Heart right ventricle (tissue), 16 donors: ENCODE measurements around the gene LZTS2. TPM values are rescaled to one million over a fixed set of nuclear protein-coding genes. Genes with fewer than 3 reads are reported as not detected.
A peak's percentile ranks its signal among the peaks of the same experiment; 100 is the strongest.

Source experiments
- ATAC-seq, 8 donors: fragments of 200-7000 bp; cut with Tn5 transposase; one replicate each; pipeline ENCODE4 v1.9.1; 2020; ENCODE audit warnings: mild to moderate bottlenecking in 8 of 8, moderate library complexity in 8 of 8, moderate number of reproducible peaks in 1 of 8
- DNase-seq, 2 donors: peaks; one replicate each; pipeline ENCODE4 v3.0.0-alpha.2; 2020
- H3K27ac ChIP-seq, 10 donors: fragments of 200-600 bp; sonication (generic) in 2 of 10; one replicate each; pipeline versions ENCODE4 v1.5.0 to v1.8.0; 2020 to 2022; ENCODE audit warnings: mild to moderate bottlenecking in 3 of 10
- H3K27me3 ChIP-seq, 7 donors: fragments of 200-600 bp; one replicate each; pipeline ENCODE4 v1.8.0; 2021 to 2022; ENCODE audit warnings: mild to moderate bottlenecking in 2 of 7
- H3K36me3 ChIP-seq, 9 donors: fragments of 200-600 bp; sonication (generic) in 1 of 9; one replicate each; pipeline versions ENCODE4 v1.5.0 to v1.8.0; 2020 to 2022; ENCODE audit warnings: mild to moderate bottlenecking in 2 of 9
- H3K4me1 ChIP-seq, 9 donors: fragments of 200-600 bp; sonication (generic) in 1 of 9; one replicate each; pipeline versions ENCODE4 v1.5.0 to v1.8.0; 2020 to 2022; ENCODE audit warnings: mild to moderate bottlenecking in 4 of 9
- H3K4me3 ChIP-seq, 10 donors: fragments of 200-600 bp; sonication (generic) in 2 of 10; one replicate each; pipeline versions ENCODE4 v1.5.0 to v1.8.0; 2020 to 2022; ENCODE audit warnings: mild to moderate bottlenecking in 7 of 10, moderate library complexity in 2 of 10
- H3K9me3 ChIP-seq, 11 donors: fragments of 200-600 bp in 10 of 11; sonication (generic) in 2 of 11; one replicate each; pipeline versions ENCODE4 v1.5.0 to v1.8.0; 2013 to 2022; ENCODE audit warnings: mild to moderate bottlenecking in 2 of 11, control low read depth in 1 of 11, moderate library complexity in 1 of 11
- WGBS, 2 donors: extraction: QIAGEN DNeasy Blood & Tissue Kit; methylation state at CpG; one replicate each; pipeline ENCODE4 v1.1.7; 2013; ENCODE audit warnings: inconsistent platforms in 1 of 2; 5-methylcytosine and 5-hydroxymethylcytosine counted together
- intact Hi-C, 10 donors: fragments of 100-400 bp; cut with DNase I; formaldehyde crosslinking; loops; one replicate each; pipeline versions ENCODE4 v1.11.1 to v1.14.2; 2022
- polyA plus RNA-seq, 2 donors: library from polyadenylated mRNA; stranded (reverse); fragments of 200-250 nt; gene quantifications; one replicate each; pipeline ENCODE4 v1.2.3, GENCODE V29; 2013
- total RNA-seq, 10 donors: library from RNA; stranded (reverse); fragmentation: NEBNext Ultra II Directional in 3 of 10; extraction: Animal tissue kit (Norgen Biotek cat#: 25700) in 3 of 10; gene quantifications; one replicate each; pipeline versions ENCODE4 v1.2.1 to v1.2.4, GENCODE V29; 2021 to 2023
- TF ChIP-seq, protein P1 (sequence below), 9 donors: fragments of 200-600 bp; sonication (generic) in 2 of 9; IDR thresholded peaks; one replicate each; pipeline versions ENCODE4 v1.5.0 to v1.8.0; 2021 to 2022; ENCODE audit warnings: antibody characterized with exemption in 9 of 9, mild to moderate bottlenecking in 5 of 9, moderate library complexity in 1 of 9
- donor health status: Arrhythmogenic right ventricular cardiomyopathy.
- donor health status: ischemic (EF 13 %, LVEDD 7.1; RV severe dilation, severe dysfunction).
- donor health status: healthy with polysubstance abuse.
- donor health status: DM: no; HTN: yes; CAD: no.
- donor health status: DM: no; HTN: no; CAD: no.
- donor health status: ischemic (EF 25% LVEDD 6.9; RV normal size, moderate dysfunction).
- donor health status: ischemic (EF 25% LVEDD 5.7; RV mildly dilated, moderate dysfunction).
- donor health status: healthy.
- donor health status: DM: yes; HTN: yes; CAD: no.
- donor health status: Ischemic cardiomyopathy.
- donor health status: ischemic (EF 35%, LVEDD 5.7; RV mildly dilated, moderate dysfunction).
- donor health status: nonischemic (EF 11% LVEDD 7.7; RV severe dilation, severe dysfunction).
- donor health status: DM: yes; HTN: yes; CAD: no.
- donor health status: PGD.
- donor health status: ischemic (EF 29% LVEDD 5.4; RV normal size, mild dysfunction).
- donor health status: nonischemic (EF 23%, LVEDD 6.1; RV moderate dilation, normal function).

Gene LZTS2
- total and polyA plus RNA-seq, 12 donors, result 28.6 to 73.7 (median 41.7) TPM

DNA sequence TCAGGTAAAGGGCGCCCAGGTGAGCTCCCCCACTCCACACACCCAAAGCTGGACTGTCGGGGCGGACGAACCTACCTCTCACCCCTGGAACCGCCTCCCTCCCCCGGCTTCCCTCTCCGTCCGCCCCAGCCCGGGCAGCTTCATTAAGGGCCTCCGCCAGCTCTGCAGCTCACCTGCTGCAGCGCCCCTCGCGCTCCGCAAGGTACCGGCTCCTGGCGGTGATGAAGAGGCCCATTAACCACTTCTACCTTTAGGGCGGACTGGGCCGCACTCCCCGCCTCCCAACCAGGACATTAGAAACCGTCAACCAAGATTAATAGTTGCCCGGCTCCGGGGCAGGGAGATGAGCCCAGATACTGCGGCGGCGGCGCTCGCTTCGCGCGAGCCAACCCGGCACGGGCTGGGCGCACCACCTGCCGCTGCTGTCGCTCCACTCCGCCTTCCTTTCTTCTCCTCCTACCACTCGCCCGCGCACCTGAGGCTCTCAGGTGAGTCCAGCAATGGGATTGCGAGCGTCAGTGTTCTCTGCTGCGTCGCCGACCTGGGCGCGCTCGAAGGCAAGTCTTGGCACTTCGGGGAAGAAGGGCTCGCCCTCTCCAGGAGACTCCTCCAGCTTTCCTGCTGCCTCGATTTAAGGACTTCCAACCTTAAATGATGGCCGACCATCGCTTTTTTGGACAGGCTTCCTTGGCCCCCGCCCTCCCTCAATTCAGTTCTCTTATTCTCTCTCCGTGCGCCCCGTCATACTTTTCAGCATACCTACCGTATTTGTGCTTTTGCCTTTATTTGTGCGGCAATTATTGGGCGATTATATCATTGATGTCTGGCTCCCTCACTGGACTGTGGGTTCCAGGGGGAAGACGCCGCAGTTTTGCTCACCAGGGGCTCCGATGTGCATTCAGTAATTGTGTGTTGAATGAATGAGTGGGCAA, 48.6 kb downstream of the LZTS2 start:
- H3K27ac ChIP-seq, result no peak overlapping the region
- intact Hi-C loops, result loop anchor here in 2 of 10 donors (10.0 kb wide), 2 partner anchors 87 to 97 kb away; partner anchors contain the start of gene TLX1 (in 1 of the 2)
- H3K4me1 ChIP-seq, result peaks cover 0 to 21% (median 9%) of the 10 kb centered on the region in 9 donors
- TF ChIP-seq, protein P1, sequence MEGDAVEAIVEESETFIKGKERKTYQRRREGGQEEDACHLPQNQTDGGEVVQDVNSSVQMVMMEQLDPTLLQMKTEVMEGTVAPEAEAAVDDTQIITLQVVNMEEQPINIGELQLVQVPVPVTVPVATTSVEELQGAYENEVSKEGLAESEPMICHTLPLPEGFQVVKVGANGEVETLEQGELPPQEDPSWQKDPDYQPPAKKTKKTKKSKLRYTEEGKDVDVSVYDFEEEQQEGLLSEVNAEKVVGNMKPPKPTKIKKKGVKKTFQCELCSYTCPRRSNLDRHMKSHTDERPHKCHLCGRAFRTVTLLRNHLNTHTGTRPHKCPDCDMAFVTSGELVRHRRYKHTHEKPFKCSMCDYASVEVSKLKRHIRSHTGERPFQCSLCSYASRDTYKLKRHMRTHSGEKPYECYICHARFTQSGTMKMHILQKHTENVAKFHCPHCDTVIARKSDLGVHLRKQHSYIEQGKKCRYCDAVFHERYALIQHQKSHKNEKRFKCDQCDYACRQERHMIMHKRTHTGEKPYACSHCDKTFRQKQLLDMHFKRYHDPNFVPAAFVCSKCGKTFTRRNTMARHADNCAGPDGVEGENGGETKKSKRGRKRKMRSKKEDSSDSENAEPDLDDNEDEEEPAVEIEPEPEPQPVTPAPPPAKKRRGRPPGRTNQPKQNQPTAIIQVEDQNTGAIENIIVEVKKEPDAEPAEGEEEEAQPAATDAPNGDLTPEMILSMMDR (IDR thresholded peaks at IDR 0.05), result no peak
- no peak overlapping the region for H3K4me3 ChIP-seq
- ATAC-seq, result no peak
- no peak for DNase-seq
- no peaks in the 10 kb centered on the region for H3K36me3 ChIP-seq
- peaks cover 12 to 67% (median 50%) of the 10 kb centered on the region in 7 donors for H3K27me3 ChIP-seq
- H3K9me3 ChIP-seq, result no peaks in the 10 kb centered on the region
- WGBS, 2 donors, result 10 to 16% methylated on average over 62 of the region's 62 CpGs

DNA sequence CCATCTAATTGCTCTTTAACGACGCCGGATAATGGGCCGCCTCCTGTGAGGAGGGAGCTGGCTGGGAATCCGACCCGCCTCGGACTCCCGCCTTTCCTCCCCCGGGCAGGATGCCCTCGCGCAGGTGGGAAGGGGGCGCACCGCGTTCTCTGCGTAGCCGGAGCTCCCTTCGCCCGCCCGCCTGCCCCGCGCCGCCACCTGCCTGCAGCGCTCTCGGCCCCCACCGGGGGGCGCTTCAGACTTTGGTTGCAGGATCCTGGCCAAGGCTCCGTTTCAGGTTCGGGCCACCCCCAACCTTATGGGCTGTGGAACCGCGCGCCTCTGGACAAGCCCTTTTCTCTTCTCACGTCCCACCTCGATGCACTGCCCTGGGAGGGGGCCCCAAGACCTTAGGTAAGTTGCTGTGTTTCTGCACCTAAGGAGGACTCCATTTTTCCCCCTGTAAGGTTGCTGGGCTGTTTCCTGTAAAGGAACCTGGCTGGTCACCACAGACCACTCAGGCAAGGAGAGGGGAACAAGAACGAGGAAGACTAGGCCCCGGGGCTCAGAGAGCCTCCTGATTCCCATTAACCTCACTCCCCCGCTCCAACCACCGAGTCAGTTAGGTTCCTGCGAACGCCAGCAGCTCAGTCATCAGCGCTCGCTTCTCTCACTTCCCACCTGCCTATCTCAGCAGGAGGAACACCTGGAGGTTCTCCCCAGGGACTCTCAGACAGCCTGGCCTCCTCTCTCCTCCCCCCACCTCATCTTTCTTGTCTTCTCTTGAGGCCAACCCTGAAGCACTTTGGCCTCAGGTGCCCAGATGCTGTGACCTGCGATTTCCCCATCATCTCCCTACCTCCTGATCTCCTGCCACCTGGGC, 50.8 kb downstream of the LZTS2 start:
- no peak overlapping the region for H3K27ac ChIP-seq
- H3K4me3 ChIP-seq, result peak overlapping the region in 4 of 10 donors; percentile 12 to 26 (median 19)
- ATAC-seq, result peak in 7 of 8 donors; percentile 35 to 67 (median 56)
- peaks cover 0 to 17% (median 8%) of the 10 kb centered on the region in 9 donors for H3K4me1 ChIP-seq
- H3K9me3 ChIP-seq, result no peaks in the 10 kb centered on the region
- TF ChIP-seq, protein P1 (IDR thresholded peaks at IDR 0.05), result peak; percentile 52 to 88 (median 81)
- peak; percentile 47 to 60 for DNase-seq
- H3K27me3 ChIP-seq, result peaks cover 12 to 63% (median 50%) of the 10 kb centered on the region in 7 donors
- WGBS, 2 donors, result 10 to 12% methylated on average over 42 of the region's 42 CpGs
- intact Hi-C loops, result loop anchor here in 1 of 10 donors (10.0 kb wide), 1 partner anchor 94 kb away; no protein-coding TSS in a partner anchor
- H3K36me3 ChIP-seq, result no peaks in the 10 kb centered on the region

DNA sequence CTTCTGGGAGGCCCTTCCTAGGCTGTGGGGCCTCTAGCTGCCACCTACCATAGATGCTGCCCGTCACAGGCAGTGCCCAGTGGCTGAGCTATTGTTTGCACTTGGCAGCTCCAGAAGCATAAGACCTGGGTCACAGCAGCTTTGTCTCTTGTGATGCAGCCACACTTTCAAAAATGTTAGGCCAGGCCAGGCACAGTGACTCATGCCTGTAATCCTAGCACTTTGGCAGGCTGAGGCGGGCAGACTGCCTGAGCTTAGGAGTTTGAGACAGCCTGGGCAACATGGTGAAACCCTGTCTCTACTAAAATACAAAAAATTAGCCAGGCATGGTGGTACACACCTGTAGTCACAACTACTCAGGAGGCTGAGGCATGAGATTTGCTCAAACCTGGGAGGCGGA, 52.7 kb downstream of the LZTS2 start:
- H3K36me3 ChIP-seq, result no peaks in the 10 kb centered on the region
- H3K27me3 ChIP-seq, result peaks cover 12 to 44% (median 39%) of the 10 kb centered on the region in 7 donors
- H3K27ac ChIP-seq, result peak overlapping the region in 3 of 10 donors; percentile 33 to 62 (median 35)
- H3K4me1 ChIP-seq, result peaks cover 0 to 14% (median 8%) of the 10 kb centered on the region in 9 donors
- DNase-seq (no peak), ATAC-seq (peak in 6 of 8 donors; percentile 36 to 86 (median 78))
- intact Hi-C loops, result loop anchor here in 1 of 10 donors (10.0 kb wide), 1 partner anchor 93 kb away; no protein-coding TSS in a partner anchor
- no peaks in the 10 kb centered on the region for H3K9me3 ChIP-seq
- no peak overlapping the region for H3K4me3 ChIP-seq
- 91 to 97% methylated on average over 3 of the region's 3 CpGs for WGBS, 2 donors
- TF ChIP-seq, protein P1 (IDR thresholded peaks at IDR 0.05), result no peak

DNA sequence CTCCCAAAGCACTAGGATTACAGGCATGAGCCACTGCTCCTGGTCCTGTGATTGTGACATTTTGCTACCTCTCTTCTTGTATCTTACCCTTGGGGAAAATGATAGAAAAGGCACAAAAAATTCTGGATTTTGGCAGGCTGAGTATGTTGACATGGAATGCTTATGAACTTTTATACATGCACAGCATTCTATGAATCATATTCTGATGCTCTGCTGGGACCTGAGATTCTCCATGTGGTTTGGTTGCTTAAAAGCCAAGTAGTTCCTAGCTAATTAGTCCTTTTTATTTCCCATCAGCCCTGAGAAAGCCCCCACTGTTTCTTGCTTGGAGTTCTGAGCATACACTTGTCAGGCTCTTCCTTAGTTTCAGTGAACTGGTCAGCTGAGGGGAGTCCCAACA, 53.9 kb downstream of the LZTS2 start:
- Histone ChIP-seq H3K27me3 (peaks cover 5 to 32% (median 27%) of the 10 kb centered on the region in 7 donors), H3K36me3 (no peaks in the 10 kb centered on the region), H3K4me3 (no peak overlapping the region), H3K9me3 (no peaks in the 10 kb centered on the region), H3K4me1 (peaks cover 0 to 11% (median 8%) of the 10 kb centered on the region in 9 donors), H3K27ac (no peak overlapping the region)
- no peak for ATAC-seq
- no peak for DNase-seq
- intact Hi-C loops, result loop anchor here in 1 of 10 donors (10.0 kb wide), 1 partner anchor 91 kb away; no protein-coding TSS in a partner anchor
- TF ChIP-seq, protein P1 (IDR thresholded peaks at IDR 0.05), result no peak
